NOMO-1 treated with dmso at 0.1 percent for 144 hours (cell line): ENCODE results near the gene SLC7A4.

Experiments
- DNase-seq: peaks from one replicate; lab custom pipeline; 2025; ENCODE audit not compliant: unreplicated experiment; lab: John Stamatoyannopoulos, UW

The SLC7A4 gene

DNA sequence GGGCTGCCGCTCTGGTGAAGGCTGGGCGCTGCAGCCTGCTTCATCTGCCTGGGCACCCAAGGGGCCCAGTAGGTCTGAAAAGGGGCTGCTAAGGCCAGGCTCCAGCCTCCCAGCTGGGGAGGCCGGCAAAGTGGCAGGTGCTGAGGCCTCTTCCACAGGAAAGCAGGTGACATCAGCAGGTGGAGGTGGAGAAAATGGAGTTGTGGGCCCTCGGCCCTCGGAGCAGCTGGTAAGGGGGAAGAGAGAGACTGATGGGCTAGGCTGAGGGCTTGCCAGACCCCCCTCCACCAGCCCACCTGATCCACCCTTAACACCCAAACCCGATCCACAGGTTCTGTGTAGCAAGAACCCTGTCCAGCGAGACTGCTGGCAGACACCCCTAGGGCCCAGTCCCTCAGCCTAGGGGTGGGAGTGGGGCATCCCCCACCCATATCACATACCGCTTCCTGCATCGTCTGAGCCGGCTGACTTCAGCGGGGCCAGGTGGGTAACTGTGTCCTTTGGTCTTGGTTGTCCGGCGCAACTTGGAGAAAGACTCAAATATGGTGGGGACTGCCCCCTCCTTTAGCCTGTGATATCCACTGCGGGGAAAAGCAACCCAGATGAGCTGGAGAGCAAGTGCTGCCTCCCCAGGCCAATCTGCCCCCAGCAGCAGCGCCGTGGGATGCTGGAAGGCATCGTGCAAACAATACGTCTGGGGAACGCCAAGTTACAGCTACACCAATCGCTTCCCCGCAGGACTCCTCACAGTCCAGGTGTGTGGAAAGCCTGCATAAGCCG, 32.0 kb downstream of the SLC7A4 start:
- no peak for DNase-seq

DNA sequence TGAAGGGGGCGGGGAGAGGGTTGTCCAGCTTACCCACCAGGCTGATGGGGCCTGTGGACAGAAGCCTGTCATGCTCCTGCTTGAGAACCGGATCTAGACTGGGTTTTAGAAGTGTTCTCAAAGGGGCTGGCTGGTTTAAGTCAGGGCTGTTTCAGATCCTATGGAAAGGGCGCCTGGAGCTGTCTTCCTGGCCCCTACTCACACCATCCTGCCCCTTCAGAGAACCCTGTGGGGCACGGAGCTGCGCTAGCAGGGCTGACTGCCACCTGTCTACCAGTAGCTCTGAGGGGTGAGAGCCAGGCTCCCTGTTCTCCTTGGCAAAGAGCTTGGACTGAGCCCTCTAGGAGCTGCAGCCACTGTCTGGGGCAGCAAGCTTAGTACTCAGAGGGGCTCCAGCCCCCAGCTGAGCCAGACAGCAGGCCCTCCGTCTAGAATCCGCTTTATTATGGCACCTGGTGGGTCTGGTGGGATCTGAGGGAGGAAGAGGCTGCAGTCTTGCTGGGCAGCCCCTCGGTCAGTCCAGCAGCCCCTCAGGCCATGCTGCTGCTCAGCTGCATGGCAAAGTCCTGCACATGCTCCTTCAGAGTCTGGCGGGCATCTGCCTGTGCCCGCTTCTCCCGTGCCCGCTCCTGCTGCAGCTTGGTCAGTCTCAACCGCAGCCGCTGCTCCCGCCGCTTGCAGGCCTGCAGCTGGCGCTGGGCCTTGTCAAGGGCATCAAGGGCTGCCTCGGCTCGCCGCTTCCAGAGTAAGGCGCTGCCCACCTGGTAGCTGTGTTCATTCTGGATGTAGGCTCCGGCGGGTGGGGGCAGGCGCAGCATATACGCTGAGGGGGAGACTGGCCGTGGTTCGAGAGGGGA, 32.8 kb downstream of the SLC7A4 start:
- no peak for DNase-seq

DNA sequence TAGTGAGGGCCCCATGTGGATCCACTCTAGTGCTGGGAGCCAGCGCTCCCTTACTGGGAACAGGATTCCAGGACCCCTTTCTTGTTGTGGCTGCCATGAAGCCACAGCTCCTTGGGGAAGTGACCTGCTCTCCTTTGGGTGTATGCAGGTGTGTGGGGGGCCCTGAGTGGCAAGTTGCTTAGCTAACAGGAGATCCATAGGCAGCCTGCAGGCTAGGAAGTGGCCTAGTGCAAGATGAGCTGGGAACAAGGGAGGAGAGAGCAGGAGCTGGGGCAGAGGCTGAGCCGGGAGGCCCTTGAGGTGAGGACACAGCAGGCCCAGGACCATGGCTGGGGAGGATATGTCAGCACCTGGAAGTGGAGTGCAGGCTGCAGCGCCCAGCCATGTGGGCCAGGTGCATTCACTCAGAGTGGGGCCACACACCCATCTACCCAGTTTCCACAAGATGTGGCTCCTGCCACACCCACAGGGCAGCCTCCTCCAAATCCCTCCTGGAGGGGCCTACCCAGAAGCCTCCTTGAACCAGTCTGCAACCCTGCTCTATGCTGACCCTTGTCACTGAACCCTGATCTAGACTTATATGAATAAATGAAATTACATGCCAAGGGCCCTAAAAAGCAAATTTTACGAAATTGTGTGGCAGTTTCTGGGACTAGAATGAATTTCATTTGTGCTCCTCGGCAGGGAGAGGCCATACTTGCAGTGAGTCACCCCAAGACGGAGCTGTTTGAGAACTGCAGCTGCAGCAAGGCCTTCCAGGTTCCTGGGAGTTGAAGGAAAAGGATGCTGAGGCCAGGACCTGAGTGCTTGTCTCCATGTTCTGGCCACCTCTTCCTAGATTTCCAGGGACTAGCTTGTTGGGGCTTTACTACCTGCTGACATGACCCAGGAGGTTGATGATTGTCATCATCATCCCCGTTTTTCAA, 33.7 kb downstream of the SLC7A4 start:
- no peak for DNase-seq

DNA sequence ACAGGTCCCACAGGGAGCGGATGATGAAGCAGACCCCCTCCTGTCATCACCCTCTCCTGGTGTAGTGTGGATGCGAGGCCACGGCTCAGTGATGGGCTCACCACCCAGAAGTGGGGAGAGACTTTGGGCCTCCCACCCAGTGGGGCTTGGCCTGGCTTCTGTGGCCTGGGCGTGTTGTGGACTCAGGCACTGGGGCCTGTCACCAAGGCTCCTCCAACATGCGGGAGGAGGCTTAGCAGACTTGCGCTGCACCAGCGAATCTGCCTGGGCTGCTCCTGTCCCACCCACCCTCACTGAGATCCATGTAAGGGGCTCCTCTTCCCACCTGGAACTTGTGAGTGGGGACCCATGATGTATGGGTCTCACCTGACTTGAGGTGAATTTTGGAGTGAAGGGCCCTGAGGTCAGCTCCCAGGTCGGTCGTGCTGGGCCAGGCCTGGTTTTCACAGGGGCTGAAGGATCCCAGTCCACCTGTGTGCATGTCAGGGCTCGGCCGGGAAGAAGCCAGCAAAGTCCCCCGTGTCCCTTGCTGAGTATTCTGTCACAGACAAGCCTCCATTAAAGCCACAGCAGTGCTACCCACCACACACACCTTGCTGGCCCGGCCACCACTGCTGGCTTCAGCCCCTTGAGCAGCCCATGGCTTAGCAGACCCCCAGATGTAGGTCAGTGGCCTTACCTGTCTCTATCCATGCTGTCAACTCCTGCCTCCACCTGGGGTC, 34.7 kb downstream of the SLC7A4 start:
- no peak for DNase-seq

DNA sequence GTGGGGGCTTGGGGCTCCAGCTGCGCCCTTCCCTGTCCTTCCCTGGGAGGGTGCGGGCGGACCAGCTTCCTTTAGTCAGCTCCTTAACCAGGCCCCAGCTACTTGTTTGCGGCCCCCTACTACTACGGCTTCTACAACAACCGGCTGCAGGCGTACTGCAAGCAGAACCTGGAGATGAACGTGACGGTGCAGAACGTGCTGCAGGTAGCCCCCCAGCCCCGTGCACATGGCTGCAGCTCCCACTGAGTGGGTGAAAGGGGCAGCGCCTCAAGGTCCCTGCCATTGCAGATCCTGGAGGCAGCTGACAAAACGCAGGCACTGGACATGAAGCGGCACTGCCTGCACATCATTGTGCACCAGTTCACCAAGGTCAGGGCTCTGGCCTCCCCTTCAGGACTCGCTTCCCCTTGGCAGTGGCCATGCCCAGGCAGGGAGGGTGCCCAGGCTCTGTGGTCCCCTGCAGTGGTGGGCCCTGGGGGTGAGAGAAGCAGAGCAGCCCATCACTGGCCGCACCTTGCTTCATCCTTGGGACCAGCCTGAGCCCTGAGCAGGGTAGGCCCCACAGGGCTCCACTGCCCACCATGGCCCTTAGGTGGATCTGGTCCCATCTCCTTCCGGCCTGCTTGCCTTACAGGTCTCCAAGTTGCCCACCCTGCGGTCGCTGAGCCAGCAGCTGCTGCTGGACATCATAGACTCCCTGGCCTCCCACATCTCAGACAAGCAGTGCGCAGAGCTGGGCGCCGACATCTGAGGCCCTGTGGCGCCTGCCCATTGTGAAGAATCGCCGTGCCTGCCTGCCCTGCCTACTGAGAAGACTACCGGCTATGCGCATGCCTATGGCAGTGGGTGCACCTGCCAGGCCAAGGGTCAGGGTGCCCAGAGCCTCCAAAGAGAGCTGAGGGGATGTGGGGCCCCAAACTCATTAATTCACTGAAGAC, 35.5 kb downstream of the SLC7A4 start:
- DNase-seq = no peak

DNA sequence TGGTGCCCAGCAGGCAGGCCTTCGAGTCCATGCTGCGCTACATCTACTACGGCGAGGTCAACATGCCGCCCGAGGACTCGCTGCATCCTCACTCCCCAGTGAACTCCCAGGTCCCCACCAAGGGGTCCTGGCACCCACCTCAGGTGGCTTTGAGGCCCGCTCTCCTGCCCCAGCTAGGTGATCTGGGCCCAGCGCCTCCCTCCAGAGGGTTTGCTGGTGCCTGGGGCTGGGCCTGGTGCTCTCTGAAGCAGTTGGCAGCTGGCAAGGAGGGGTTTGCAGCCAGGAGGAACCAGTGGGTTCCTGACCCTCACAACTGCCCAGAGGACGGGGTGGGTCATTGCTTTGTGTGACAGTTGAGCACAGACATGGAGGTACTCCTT, 36.3 kb downstream of the SLC7A4 start:
- no peak for DNase-seq

DNA sequence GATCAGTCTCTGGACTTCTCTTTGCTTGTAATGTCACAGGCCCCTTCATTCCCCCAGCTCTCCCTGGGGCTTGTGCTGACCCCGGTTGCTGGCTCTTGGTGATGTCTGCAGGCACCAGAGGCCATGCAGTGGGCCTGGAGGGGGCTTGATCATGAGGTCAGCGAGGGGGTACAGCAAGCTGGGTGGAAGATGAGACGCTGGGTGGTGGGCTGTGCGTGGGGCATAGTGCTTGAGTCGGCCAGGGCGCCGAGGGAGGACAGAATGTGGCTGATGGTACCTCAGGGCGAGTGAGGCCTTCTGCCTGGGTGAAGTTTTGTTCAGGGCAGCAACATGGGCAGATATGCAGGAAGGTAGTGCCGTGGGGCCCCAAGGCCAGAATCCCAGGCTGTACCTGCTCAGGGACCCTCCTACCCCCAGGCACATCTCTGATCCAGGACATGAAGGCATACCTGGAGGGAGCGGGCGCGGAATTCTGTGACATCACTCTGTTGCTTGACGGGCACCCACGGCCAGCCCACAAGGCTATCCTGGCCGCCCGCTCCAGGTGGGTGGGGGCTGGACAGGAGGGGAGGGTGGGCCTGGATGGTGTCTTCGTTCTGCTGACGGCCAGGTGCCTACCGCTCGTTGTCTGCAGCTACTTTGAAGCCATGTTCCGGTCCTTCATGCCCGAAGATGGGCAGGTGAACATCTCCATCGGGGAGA, 36.9 kb downstream of the SLC7A4 start:
- DNase-seq = no peak

DNA sequence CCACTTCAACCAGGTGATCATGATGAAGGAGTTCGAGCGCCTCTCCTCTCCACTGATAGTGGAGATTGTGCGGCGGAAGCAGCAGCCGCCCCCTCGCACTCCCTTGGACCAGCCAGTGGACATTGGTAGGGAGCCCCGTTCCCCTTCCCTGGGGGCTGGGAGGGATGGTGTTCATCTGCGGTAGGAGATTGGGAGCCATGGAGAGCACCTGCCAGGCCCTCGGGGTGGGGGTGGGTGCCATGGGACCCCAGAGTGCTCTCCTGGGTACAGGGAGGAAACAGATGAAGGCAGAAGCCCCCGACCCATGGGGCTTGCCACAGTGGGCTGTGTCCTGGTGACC, 37.5 kb downstream of the SLC7A4 start:
- no peak for DNase-seq

DNA sequence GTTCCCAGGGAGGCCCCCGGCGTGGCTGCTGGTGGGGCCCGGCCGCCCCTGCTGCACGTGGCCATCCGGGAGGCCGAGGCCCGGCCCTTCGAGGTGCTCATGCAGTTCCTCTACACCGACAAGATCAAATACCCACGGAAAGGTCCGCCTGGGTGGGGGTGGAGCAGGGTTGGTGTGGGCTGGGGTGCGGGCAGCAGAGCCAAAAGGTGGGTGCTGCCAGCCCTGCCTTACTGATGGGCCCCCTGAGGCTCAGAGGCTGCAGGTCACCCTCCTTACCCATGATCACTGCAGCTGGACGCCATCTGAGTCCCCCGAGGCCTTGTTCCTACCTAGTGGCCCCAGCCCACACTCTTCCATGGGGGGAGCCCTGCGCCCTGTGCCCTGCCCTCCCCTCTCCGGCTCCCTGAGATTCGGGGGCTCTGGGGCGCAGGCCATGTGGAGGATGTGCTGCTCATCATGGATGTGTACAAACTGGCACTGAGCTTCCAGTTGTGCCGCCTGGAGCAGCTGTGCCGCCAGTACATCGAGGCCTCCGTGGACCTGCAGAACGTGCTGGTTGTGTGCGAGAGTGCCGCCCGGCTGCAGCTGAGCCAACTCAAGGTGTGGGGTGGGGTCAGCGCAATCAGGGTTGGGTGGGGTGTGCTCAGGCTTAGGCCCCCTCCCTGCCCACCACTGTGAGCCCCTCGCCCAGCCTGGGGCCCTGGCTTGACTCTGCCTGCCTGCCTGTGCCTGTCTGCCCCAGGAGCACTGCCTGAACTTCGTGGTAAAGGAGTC, 38.0 kb downstream of the SLC7A4 start:
- no peak for DNase-seq

DNA sequence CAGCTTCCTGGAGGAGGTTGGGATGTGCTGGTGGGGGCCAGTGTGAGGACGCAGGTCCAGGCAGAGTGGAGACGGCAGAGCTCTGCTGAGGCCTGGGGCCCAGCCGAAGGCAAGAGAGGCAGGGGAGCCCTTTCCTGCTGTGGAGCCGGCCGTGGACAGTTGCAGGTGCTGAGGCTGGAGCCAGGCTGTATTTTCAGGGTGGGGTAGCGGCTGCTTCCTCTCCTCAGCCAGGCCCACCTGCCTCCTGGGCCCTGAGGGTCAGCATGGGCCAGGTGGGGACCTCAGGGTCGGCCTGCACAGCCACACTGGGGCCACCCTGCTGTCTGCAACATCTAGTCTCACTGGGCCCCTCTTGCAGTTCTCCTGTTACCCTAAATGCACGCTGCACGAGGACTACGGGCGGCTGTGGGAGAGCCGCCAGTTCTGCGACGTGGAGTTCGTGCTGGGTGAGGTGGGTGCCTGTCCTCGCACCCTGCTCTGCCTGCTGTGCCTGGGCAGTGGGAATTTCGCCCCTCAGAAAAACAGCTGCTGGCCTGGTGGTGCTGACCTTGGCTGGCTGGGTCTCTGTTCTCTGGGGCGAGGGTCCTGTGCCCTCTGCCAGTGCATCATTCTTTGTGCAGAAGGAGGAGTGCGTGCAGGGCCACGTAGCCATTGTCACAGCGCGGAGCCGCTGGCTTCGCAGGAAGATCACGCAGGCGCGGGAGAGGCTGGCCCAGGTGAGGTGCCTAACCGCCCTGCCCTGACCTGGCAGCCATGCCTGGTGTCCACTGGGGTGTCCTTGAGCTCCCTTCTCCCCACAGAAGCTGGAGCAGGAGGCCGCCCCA, 38.8 kb downstream of the SLC7A4 start:
- no peak for DNase-seq

DNA sequence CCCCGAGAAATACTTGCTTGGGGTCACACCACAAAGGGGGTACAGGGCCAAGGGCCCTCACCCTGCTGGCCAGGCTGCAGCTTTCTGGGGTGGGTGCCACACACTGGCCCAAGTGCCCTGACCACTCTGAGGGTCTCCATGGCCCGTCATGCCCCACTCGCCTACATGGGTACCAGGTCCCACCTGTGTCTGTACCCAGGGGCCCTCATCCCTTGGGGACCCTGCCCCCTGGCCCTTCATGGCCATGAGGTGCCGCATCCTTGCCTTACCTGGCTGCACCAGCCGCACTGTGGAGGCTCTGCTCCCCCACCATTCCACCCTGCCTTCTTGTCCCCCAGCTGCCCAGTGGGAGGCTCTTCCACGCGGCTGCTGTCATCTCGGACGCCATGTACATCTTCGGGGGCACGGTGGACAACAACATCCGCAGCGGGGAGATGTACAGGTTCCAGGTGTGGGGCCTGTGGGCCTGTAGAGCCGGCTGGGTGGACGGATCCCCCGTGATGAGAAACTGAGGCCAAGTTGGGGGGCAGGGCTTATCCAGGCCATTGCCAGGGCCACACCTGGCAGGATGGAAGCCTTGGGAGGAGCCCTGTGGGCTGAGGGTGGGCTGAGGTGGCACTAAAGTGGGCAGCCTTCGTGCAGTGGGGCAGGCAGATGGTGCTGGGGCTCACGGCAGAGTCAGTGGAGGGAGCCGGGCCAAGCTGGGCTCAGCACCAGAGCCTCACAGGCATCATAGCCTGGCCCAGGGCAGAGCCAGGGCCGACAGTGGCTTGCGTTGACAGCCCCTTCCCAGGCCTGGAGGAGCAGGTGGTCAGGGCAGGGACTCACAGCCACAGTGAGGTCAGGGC, 39.7 kb downstream of the SLC7A4 start:
- no peak for DNase-seq

DNA sequence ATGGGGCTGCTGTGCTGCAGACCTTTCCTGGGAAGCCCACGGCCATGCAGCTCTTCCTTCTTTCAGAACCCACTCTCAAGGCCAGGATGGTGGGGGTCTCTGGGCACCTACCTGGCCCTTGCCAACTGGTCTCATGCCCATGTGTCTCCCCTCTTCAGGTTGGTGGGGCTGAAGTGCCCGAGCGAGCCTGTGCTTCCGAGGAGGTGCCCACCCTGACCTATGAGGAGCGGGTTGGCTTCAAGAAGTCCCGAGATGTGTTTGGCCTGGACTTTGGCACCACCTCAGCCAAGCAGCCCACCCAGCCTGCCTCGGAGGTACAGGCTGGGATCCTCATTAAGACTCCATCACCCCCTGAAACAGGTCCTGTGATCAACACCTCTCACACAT, 40.3 kb downstream of the SLC7A4 start:
- no peak for DNase-seq

DNA sequence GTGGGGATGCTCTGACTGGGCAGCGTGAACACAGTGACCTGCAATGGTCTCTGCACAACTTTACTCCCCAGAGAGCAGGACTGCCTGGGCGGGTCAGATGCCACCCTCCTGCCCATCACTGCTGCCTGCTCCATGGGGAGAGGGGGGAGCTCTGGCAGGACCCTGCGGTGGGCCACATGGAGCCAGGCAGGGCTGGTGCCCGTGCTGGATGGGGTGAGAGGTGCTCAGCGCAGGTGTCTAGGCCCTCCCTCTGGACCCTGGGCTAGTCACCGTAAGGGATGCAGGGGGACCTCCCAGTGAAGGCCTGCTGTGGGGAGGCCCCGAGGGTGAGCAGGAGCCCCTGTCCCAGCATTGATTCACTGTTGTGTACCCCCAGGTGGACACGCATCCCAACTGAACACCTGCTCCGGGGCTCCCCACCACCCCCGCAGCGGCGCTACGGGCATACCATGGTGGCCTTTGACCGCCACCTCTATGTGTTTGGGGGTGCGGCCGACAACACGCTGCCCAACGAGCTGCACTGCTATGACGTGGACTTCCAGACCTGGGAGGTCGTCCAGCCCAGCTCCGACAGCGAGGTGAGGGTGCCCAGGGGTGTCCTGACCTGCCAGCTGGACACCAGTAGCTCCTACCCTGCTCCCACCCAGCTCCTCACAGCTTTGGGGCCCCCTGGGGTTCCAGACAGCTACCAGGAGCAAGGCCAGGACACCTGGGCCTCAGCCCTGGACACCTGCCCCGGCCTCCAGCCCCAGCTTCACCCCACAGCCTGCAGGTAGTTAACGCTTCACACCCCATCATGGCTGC, 40.9 kb downstream of the SLC7A4 start:
- DNase-seq = no peak

DNA sequence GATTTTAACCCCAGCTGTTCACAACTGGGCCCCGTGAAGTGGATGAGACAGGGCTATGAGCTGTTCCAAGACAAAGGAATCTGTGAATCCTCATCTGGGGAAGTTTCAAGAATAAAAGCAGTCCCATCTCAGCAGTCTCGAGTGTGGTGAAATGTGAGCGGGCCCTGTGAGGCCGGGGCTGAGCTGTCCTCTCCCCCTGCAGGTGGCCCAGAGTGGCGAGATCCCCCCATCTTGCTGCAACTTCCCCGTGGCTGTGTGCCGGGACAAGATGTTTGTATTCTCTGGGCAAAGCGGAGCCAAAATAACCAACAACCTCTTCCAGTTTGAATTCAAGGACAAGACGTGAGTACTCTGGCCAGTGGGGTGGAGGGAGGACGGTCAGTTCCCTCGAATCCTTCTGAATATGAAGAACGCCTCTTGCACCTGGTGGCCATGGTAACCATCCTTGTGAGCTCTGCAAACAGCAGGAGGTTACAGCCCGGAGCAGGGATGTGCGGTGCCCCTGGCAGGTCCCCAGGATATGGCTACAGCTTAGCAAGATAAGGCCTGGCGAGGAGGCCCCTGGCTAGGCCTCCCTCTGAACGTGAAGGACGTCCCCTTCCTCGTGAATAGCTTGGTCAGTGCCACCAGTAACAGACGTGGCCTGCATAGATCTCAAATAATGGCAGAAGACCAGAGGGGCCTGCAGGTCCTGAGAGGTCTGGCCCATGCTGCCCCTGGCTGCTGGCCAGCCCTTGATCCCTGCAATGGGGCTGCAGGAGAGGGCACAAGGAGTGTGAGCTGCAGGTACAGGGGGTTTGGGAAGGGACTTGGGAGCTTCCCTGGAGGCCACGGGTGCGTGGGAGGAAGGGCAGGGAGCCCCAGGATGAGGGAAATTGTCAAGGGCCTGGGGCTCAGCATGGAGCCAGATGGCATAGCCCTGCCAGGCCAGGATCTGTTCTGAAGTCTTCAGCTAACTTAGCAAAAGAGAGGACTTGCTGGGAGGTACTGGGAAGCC, 41.9 kb downstream of the SLC7A4 start:
- no peak for DNase-seq
